BJ (cell line): Measurements from ENCODE around the gene PARD6B. TPM values are rescaled to one million over a fixed set of nuclear protein-coding genes. Genes with fewer than 3 reads are reported as not detected.

Experiments
- CTCF ChIA-PET: fragments of 350-600 bp; formaldehyde crosslinking; extraction: SDS; loops from one replicate; lab custom pipeline; 2021; ENCODE audit warnings: antibody characterized with exemption, inconsistent platforms; lab: Yijun Ruan, JAX
- POLR2A ChIA-PET: fragments of 300-600 bp; sonication (Branson Sonifier 250); formaldehyde crosslinking; extraction: SDS; loops from one replicate; lab custom pipeline; 2021; ENCODE audit warnings: antibody characterized with exemption; lab: Charles Lee
- DNase-seq: peaks from one replicate; pipeline ENCODE4 v3.0.0-alpha.2; 2011; ENCODE audit warnings: low read depth
- H3K27me3 ChIP-seq: 2 replicates; pipeline ENCODE4 v1.6.0; 2011; ENCODE audit warnings: low read length; ENCODE audit not compliant: control insufficient read depth, insufficient read depth
- H3K36me3 ChIP-seq: 2 replicates; pipeline ENCODE4 v1.5.1; 2011; ENCODE audit warnings: low read length; ENCODE audit not compliant: control insufficient read depth, insufficient read depth
- H3K4me3 ChIP-seq: 2 replicates; pipeline ENCODE4 v1.5.1; 2011; ENCODE audit warnings: low read depth, mild to moderate bottlenecking, control low read depth, low read length
- polyA plus RNA-seq: library from polyadenylated mRNA; depleted of rRNA; stranded (reverse); fragments of >200 nt; gene quantifications from 2 replicates; pipeline ENCODE4 v1.2.3, GENCODE V29; 2011
- TF ChIP-seq, protein P1 (sequence below): IDR thresholded peaks from 2 replicates; pipeline ENCODE4 v1.5.1; 2011; ENCODE audit warnings: low read depth, mild to moderate bottlenecking, control low read depth, inconsistent platforms, low read length, moderate library complexity; ENCODE audit not compliant: insufficient read depth

PARD6B gene
- polyA plus RNA-seq, 1 experiment, result 0.11 TPM

DNA sequence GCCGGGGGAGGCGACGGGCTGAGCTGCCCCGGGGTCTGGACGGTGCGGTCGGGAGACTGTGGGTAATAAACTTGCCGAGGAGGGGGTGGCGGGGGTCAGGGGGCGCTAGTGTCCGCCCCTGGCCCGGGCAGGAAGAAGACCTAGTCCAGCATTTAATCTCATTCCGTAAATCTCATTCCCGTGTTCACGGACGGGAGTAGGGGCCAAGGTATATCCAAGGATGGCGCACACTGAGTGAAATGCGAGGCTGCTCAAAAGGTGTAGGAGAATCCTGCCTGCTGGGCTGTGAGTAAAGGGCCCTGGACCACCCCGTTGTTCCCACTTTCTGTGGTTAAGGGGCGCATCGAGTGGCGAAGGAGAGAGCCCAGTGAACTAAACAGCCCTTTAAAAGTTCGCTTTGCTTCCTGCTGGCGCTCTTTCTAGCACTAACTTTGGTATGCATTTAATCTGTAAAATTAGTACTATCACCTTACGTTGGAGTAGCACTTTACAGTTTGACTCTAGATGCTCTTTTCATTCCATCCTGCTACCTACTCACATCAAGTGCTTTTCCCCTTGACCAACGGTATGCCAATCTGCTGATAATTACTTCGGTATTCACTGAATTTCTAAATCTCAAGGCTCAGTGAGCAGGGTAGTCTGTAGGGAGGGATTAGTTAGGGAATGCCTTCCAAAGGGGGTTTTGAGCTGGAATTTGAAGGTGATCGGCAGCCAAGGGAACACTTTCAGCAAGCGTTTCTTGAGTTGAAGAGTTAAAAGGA is 730 bp downstream of the PARD6B start:
- no peaks in the 10 kb centered on the region for H3K27me3 ChIP-seq
- POLR2A ChIA-PET, result no interaction called here
- TF ChIP-seq, protein P1, sequence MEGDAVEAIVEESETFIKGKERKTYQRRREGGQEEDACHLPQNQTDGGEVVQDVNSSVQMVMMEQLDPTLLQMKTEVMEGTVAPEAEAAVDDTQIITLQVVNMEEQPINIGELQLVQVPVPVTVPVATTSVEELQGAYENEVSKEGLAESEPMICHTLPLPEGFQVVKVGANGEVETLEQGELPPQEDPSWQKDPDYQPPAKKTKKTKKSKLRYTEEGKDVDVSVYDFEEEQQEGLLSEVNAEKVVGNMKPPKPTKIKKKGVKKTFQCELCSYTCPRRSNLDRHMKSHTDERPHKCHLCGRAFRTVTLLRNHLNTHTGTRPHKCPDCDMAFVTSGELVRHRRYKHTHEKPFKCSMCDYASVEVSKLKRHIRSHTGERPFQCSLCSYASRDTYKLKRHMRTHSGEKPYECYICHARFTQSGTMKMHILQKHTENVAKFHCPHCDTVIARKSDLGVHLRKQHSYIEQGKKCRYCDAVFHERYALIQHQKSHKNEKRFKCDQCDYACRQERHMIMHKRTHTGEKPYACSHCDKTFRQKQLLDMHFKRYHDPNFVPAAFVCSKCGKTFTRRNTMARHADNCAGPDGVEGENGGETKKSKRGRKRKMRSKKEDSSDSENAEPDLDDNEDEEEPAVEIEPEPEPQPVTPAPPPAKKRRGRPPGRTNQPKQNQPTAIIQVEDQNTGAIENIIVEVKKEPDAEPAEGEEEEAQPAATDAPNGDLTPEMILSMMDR, result no peak
- no peak for DNase-seq
- CTCF ChIA-PET, result interaction anchor here (0.8 to 1.4 kb wide), 3 partner anchors 18 to 62 kb away, joined by 3 to 5 read pairs (median 3); partner anchors contain the start of gene BCAS4
- H3K36me3 ChIP-seq, result no peaks in the 10 kb centered on the region
- H3K4me3 ChIP-seq, result peak overlapping the region; percentile 76

DNA sequence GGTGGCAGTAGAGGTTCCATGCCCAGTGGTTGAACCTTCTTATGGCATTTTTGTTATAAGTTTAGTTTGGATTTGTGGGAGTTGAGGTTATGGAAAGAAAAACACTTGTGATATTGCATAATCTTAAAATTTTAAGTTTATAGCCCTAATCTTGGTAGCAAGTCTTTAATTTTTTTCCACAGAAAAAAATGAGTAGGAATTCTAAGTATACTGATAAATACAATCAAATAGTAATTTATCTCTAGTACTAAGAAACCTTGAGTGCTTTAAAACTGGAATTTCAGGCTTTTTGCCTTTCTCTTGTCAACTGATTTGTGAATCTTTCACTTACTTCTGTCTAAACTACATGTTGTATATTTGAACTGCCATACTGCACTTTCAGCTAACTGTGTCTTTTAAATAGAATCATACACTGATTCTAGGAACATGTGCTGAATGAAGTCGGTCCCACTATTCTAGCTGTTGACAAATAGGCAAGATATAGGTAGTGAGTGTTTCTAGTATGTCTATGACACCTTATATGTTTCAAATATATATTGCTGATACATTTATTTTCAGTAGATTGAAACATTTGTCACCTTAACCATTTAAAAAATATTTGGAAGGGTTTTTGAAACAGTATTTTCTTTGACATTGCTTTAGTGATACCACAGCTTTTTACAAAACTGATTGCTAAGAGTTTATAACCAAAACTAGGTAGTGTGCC is 2.4 kb downstream of the PARD6B start:
- no peak for DNase-seq
- ChIA-PET CTCF (interaction anchor here (1.0 to 1.4 kb wide), 6 partner anchors 9 to 548 kb away, joined by 3 to 5 read pairs (median 3); no protein-coding TSS in a partner anchor), POLR2A (no interaction called here)
- no peaks in the 10 kb centered on the region for H3K27me3 ChIP-seq
- H3K4me3 ChIP-seq, result no peak overlapping the region
- no peaks in the 10 kb centered on the region for H3K36me3 ChIP-seq
- TF ChIP-seq, protein P1, result no peak

DNA sequence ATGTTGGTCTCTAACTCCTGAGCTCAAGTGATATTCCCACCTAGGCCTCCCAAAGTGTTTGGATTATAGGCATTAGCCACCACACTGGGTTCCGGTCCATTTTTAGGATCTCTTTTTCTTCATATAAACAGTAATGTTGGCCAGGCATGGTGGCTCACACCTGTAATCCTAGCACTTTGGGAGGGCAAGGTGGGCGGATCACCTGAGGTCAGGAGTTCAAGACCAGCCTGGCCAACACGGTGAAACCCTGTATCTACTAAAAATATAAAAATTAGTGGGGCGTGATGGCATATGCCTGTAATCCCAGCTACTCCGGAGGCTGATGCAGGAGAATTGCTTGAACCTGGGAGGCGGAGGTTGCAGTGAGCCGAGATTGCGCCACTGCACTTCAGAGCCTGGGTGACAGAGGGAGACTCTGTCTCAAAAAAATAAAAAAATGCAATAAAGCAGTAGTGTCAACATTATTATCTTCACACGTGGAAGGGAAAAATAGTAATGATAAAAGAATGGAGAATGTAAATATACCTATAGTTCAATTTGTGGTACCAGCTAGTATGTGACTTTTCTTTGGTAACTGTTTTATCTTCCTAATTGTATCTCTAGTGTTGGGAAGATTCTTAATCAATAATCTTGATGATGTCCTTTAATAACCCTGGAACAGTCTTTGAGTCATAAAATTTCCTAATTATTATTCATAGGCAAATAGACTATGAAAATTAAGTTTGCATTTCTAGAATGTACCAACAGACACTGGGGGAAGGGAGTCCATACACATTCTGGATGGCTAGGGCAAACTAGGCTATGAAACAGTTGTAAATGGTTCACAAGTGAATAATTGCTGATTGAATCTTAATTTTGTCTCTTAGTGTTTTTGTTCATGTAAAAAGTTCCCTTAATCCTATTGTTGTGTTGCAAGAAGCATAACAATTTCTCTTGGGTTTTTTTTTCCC is 3.6 kb downstream of the PARD6B start:
- POLR2A ChIA-PET, result no interaction called here

DNA sequence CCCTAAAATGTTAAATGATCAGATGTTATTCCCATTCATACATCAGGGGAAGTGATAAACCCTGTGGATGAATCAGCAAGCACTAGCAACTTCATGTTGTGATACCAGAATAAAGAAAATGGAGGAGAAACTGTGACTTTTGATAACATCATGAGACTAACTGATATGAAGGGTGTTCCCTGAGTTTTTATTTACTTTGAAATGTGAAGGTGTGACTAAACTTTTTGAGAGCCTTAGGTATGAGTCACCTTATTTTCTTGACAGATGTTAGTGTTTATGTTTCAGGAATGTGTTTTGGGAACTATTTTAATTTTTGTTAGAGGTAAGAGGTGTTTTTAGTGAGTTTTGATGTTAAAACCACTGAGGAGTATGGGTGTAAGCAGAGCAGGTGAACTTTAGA is 4.4 kb downstream of the PARD6B start:
- TF ChIP-seq, protein P1, result no peak
- no peak for DNase-seq
- ChIA-PET CTCF (interaction anchor here (0.8 kb wide), 1 partner anchor 15 kb away, joined by 3 read pairs; no protein-coding TSS in a partner anchor), POLR2A (no interaction called here)
- Histone ChIP-seq H3K27me3 (no peaks in the 10 kb centered on the region), H3K4me3 (no peak overlapping the region), H3K36me3 (no peaks in the 10 kb centered on the region)

More for the DNA sequence above, 3.6 kb downstream of the PARD6B start:
- Histone ChIP-seq H3K4me3 (no peak overlapping the region), H3K27me3 (no peaks in the 10 kb centered on the region), H3K36me3 (no peaks in the 10 kb centered on the region)
- TF ChIP-seq, protein P1, result no peak
- no peak for DNase-seq
- CTCF ChIA-PET, result interaction anchor here (0.8 to 1.3 kb wide), 5 partner anchors 10 to 141 kb away, joined by 3 to 4 read pairs (median 3); no protein-coding TSS in a partner anchor
